ENCODE data around the gene PELO.
"Not testable (repeated sequence)": the region's sequence is repeated elsewhere in the genome, so short reads cannot be mapped to it uniquely, and the experiment has no call there.

Gene PELO

GRCh38 chr5:52787600-52788504, at the start of gene PELO, which contains the start of gene ITGA1:
PELO (plus strand) TSS chr5:52787916; CDS start chr5:52800395, 12,479 bp downstream.
ITGA1 (plus strand) TSS chr5:52787916; CDS start chr5:52788354, 438 bp downstream.
- DNase-seq (ENCODE audit: low read depth), result peak; percentile 15

GRCh38 chr5:52738095-52738506, 49.6 kb upstream of the PELO start:
- no peak for DNase-seq (ENCODE audit: low read depth)

- no peak for DNase-seq (ENCODE audit: low read depth)
Measured at GRCh38 chr5:52740007-52740406, 47.7 kb upstream of the PELO start.

- no peak for DNase-seq (ENCODE audit: low read depth)
Measured at GRCh38 chr5:52743012-52743411, 44.7 kb upstream of the PELO start.

GRCh38 chr5:52743529-52743928, 44.2 kb upstream of the PELO start:
- no peak for DNase-seq (ENCODE audit: low read depth)

GRCh38 chr5:52743970-52744369, 43.7 kb upstream of the PELO start:
- no peak for DNase-seq (ENCODE audit: low read depth)

GRCh38 chr5:52744867-52745458, 42.8 kb upstream of the PELO start:
- not testable (repeated sequence) for DNase-seq (ENCODE audit: low read depth)

GRCh38 chr5:52746539-52746938, 41.2 kb upstream of the PELO start:
- no peak for DNase-seq (ENCODE audit: low read depth)

GRCh38 chr5:52748590-52748989, 39.1 kb upstream of the PELO start:
- no peak for DNase-seq (ENCODE audit: low read depth)

- no peak for DNase-seq (ENCODE audit: low read depth)
Measured at GRCh38 chr5:52749666-52750065, 38.0 kb upstream of the PELO start.

- no peak for DNase-seq (ENCODE audit: low read depth)
Measured at GRCh38 chr5:52751137-52751536, 36.6 kb upstream of the PELO start.

- no peak for DNase-seq (ENCODE audit: low read depth)
Measured at GRCh38 chr5:52754051-52754450, 33.7 kb upstream of the PELO start.

- DNase-seq (ENCODE audit: low read depth), result no peak
Measured at GRCh38 chr5:52757527-52757926, 30.2 kb upstream of the PELO start.

- no peak for DNase-seq (ENCODE audit: low read depth)
Measured at GRCh38 chr5:52758014-52758413, 29.7 kb upstream of the PELO start.

GRCh38 chr5:52759331-52759730, 28.4 kb upstream of the PELO start:
- no peak for DNase-seq (ENCODE audit: low read depth)

- no peak for DNase-seq (ENCODE audit: low read depth)
Measured at GRCh38 chr5:52760695-52761366, 26.9 kb upstream of the PELO start.

- DNase-seq (ENCODE audit: low read depth), result no peak
Measured at GRCh38 chr5:52767217-52767743, 20.4 kb upstream of the PELO start.

- no peak for DNase-seq (ENCODE audit: low read depth)
Measured at GRCh38 chr5:52767766-52768480, 19.8 kb upstream of the PELO start.

- no peak for DNase-seq (ENCODE audit: low read depth)
Measured at GRCh38 chr5:52769061-52769460, 18.7 kb upstream of the PELO start.

- no peak for DNase-seq (ENCODE audit: low read depth)
Measured at GRCh38 chr5:52770287-52770939, 17.3 kb upstream of the PELO start.

GRCh38 chr5:52771343-52772039, 16.2 kb upstream of the PELO start:
- no peak for DNase-seq (ENCODE audit: low read depth)
